Head of caudate nucleus (tissue), 42 donors: ENCODE measurements around the gene FUS.
"Not testable (repeated sequence)": the region's sequence is repeated elsewhere in the genome, so short reads cannot be mapped to it uniquely, and the experiment has no call there.

Experiments used
- DNase-seq, 42 donors: peaks; one replicate each; pipeline versions ENCODE4 v3.0.0 to v3.0.0-alpha.2; 2020 to 2021; ENCODE audit warnings: mixed read lengths in 7 of 42
- intact Hi-C: fragments of 100-400 bp; cut with DNase I; formaldehyde crosslinking; loops from one replicate; pipeline ENCODE4 v1.15.0; 2022

FUS gene

DNA sequence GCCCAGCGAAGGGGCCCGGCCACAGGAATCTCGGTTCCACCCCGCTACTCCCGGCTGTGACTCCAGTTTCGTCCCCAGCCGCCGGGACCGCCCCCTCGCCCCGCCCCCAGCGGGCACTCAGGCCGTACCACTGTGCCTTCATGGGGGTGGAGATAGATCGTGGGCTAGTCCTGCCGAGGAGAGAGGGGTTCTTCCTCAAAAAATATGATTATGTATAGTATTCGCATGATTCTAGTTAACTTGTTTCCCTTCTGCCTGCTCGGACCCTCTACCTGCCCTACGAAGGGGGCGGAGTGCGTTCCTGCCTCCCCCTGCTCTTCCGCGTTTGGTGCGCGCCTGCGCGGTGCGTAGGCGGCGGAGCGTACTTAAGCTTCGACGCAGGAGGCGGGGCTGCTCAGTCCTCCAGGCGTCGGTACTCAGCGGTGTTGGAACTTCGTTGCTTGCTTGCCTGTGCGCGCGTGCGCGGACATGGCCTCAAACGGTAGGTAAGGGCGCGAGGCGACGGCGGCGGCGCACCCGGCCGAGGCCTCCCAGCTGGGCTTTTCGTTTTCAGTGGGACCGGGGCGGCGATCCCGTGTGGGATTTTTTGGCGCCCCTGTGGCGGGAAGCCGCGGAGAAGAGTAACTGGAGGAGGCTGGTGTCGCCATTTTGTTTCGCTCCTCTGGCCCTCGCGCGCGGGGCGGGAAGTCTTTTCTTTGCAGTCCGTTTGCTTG is at the start of gene FUS:
TSS of gene FUS (plus strand) at position 393 of the 713 bp plus-strand sequence. CDS start at position 469, 76 bp downstream.
- DNase-seq = peak; percentile 80 to 97 (median 93)
- intact Hi-C loops = loop anchor here (10.0 kb wide), 1 partner anchor 265 kb away; the partner anchor contains the start of gene ZNF843

DNA sequence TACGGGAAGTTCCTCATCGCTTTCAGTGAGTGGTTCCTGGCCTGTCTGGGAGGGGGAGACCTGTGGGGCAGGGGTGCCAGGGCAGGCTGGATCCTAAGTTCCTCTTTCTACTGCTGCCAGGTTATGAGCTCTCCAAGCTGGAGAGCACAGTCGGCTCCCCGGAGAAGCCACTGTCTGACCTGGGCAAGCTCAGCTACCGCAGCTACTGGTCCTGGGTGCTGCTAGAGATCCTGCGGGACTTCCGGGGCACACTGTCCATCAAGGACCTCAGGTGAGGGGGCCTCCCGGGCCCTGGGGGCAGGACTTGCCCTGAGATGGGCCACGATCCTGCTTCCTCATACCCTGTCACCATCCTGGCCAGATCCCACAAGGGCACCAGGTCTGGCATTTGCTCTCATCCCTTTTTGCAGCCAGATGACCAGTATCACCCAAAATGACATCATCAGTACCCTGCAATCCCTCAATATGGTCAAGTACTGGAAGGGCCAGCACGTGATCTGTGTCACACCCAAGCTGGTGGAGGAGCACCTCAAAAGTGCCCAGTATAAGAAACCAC is 49.5 kb upstream of the FUS start:
- intact Hi-C loops = no loop called here
- DNase-seq = no peak

DNA sequence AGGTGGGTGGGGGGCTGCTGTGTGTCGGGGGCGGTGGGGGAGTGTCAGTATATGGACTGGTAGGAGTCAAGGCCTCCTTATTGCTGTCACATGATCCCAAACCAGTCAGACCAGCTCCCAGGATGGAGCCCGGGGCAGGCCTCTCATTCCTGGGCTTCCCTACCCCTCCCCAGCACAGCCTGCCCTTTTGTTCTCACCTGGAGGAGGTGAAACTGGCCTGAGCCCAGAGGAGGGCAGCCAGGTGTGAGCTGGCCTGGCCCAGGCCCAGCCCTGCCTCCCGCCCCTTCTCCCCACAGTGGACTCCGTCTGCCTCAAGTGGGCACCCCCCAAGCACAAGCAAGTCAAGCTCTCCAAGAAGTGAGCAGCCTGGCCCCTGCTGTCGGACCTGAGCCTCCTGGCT is 49.0 kb upstream of the FUS start:
- no peak for DNase-seq

DNA sequence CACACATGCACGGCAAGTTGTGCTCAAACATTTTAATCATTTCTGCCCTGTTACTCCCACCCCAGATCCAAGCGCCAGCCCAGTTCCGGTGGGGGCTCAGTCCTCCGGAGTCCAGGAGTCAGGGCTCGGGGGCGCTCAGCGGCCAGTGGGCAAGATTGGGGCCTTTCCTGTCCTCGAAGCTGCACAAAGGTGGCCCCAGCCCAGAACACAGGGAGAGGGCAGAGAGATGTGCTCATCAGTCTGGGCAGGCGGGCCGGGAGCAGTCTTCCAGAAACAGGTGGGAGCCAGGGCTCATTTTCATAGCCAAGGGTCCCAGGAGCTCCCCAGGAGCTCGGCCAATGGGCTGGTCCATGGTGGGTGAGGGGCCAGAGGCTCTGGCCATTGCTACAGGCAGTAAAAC is 48.5 kb upstream of the FUS start:
- DNase-seq = no peak
- intact Hi-C loops = no loop called here

More for the DNA sequence above, 49.0 kb upstream of the FUS start:
- intact Hi-C loops = no loop called here

DNA sequence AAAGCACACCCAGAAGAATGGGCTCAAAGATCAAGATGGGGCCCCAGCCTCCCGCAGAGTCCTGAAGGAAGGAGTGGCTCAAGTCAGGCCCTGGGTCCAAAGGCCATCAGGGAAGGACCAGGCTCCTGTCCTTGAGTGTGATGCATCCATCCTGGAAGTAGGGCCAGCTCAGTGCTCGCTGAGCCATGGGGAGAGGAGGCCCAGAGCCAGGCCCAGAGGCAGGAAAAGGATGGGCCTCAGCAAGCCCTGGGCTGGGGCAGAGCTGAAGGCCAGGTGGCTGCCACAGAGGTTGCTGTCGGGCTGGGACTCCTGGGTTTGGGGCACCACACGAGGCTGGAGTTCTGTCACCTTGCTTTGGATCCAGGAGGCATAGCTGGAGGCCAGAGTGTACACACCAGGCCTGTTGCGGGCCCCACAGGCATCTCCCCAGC is 48.1 kb upstream of the FUS start:
- intact Hi-C loops = no loop called here
- no peak for DNase-seq

DNA sequence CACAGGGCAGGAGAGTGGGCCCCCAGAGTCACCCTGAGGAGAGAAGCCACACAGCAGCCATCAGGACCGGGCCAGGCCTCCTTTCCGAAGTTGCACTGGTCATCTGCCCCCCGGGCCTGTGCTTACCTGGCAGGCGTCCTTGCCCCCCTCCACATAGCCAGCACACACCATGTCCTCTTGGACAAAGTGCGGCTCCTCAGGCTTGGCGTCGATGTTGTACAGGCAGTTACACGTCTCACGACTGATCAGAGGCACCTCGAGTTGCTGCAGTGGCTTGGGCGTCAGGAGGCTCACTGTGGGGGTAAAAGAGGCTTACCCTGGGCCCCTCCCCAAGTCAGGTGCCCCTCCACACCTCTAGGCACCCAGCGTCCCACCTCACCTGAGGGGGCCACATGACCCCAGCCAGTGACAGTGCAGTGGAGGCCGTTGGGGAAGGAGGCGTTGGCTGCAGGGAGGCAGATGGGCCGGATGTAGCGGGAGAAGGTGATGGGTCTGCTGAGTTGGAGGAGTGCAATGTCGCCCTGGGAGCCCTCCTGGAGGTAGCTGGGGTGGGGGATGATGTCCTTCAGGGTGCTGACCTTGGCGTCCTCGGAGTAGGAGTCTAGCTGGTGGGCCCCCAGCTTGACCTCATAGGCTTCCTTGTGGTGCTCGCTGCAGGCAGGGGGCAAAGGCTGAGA is 47.5 kb upstream of the FUS start:
- intact Hi-C loops = no loop called here

DNA sequence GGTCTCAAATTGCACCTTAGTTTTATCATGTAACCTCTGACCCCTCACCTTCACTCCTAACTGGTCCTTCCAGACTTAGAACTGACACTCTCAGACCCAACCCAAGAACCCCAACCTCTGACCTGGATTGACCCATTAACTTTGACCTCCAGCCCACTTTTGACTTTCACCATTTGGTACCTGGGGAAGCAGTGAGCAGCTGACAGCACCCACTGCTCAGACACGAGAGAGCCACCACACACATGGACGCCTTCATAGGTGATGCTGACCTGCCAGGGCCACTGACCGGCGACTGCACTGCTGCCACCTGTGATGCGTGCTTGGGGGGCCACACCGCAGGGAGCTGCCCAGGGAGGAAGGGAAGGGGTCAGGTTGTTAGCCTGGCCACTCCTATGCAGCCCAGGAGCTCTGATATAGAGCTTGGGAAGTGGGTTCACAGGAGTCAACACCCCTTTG is 46.9 kb upstream of the FUS start:
- no peak for DNase-seq
- intact Hi-C loops = no loop called here

More for the DNA sequence above, 47.5 kb upstream of the FUS start:
- DNase-seq = no peak

DNA sequence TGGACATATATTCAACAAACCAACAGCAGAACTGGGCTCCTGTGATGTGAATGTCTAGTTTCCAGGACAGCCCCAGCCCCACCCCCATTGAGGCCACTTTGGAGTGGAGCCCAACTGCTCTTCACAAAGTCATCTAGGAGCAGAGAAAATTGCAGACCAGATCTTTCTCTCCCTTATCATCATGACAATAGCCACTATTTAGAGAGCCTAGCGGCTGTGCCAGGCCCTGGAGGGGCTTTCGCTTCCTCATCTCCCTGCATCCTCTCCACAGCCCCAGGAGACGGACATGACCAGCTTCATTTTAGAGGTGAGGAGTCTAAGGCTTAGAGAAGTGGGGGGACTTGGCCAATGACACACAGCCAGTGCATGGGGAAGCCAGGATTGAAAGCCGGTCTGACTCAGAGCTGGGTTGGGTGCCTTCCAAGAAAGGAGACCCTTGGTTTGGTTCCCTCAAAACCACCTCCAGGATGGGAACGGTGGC is 45.8 kb upstream of the FUS start:
- intact Hi-C loops = no loop called here
- DNase-seq = peak in 1 of 42 donors; percentile 16

DNA sequence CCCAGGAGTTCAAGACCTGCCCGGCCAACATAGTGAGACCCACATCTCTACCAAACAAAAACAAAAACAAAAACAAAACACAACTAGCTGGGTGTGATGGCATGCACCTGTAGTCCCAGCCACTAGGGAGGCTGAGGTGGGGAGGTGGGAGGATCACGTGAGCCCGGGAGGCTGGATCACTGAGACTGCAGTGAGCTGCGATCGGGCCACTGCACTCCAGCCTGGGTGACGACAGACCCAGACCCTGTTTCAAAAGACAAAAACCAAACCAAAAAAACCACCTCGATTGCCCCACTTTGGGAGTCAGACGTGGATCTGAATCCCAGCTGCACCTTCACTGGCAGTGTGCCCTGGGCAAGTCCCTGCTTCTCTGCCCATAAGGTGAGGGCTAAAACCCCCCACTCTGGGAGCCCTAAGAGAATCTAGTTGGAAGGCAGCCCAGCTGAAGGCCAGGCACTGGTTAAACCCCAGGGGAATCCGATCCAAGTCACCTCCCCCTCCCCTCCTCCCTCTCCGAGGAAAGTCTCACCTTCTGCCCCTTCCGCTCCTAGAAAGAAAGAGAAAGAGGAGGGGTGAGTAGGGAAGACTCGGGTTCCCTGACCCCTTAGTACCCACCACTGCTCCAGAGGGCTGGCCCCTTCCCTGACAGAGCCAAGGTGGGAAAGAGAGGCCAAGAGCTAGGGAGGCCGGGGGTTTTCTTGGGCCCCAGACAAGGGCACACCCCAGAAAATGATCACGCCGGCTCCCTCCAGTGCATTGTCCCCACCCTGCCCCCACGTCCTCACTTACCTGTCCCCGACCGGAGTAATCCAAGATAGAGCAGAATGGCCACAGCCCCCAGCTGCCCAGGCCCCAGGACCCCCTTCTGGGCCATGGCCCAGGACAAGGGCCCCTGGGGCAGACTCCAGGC is 45.1 kb upstream of the FUS start:
- no peak for DNase-seq
- intact Hi-C loops = no loop called here

DNA sequence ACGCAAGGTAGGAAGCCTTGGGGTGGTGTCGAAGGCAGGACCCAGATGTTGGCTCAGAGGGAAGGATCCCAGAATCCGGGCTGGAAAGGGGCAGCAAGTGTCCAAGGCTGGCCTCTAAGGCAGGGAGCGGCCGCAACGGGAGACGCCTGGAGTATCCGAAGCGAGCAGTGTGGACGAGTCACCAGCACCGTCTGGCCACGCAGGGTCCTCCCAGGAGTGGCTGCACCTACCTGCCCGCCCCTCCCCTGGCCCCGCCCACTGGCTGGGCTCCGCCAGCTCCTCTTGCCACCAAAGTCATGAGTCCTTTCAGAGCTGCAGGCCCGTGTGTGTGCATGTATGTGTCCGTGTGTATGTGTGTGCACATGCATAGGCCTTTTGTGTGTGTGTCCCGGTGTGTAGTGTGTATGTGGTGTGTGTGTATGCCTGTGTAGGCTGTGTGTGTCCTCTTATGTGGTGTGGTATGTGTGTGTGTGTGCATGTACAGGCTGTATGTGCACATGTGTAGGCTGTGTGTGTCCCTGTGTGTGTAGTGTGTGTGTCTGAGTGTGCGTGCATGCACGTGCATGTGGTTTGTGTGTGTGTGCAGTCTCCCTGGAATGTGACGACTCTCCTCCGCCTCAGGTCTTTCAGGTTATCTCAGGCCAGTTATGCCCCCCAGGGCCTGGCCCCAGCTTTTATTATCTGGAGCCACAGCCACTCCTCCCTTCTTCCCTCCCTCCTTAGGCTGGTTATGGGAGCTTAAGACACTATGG is 44.2 kb upstream of the FUS start, which contains the start of gene PRSS8:
TSS of gene PRSS8 (minus strand) at position 193 of the 752 bp plus-strand sequence. CDS start 229 bp downstream, outside the sequence.
- intact Hi-C loops = no loop called here

DNA sequence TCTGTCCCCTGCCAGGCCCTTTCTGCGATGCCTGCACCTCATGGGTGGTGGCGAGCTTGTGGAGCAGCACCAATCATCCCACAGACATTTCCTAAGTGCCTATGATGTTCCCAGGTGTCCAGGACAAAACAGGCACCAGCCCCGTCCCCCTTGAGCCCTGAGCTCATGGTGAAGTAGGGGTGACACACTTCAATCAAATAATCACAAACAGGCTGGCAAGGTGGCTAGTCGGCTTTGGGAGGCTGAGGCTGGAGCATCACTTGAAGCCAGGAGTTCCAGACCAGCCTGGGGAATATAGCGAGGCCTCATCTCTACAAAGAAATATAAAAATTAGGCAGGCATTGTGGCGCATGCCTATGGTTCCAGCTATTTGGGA is 43.7 kb upstream of the FUS start:
- no peak for DNase-seq
- intact Hi-C loops = no loop called here

More for the DNA sequence above, 44.2 kb upstream of the FUS start, which contains the start of gene PRSS8:
- no peak for DNase-seq

DNA sequence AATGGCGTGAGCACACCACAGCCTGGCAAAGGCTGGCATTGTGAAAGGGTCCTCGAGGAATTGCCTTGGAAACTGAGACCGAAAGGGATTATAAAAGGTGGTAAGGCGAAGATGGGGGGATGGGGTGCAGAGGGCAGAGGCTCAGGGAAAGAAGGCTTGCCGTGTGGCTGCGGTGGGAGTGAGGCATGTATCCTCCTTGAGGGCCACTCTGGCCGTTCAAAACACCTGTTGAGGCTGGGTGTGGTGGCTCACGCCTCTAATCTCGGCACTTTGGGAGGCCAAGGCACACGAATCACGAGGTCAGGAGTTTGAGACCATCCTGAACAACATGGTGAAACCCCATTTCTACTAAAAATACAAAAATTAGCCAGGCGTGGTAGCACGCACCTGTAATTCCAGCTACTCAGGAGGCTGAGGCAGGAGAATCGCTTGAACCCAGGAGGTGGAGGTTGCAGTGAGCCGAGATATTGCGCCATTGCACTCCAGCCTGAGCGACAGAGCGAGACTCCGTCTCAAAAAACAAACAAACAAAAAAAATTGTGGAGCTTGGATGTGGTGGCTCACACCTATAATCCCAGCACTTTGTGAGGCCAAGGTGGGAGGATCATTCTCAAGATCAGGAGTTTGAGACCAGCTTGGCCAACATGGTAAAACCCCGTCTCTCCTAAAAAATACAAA is 43.0 kb upstream of the FUS start:
- intact Hi-C loops, DNase-seq: not testable (repeated sequence)

DNA sequence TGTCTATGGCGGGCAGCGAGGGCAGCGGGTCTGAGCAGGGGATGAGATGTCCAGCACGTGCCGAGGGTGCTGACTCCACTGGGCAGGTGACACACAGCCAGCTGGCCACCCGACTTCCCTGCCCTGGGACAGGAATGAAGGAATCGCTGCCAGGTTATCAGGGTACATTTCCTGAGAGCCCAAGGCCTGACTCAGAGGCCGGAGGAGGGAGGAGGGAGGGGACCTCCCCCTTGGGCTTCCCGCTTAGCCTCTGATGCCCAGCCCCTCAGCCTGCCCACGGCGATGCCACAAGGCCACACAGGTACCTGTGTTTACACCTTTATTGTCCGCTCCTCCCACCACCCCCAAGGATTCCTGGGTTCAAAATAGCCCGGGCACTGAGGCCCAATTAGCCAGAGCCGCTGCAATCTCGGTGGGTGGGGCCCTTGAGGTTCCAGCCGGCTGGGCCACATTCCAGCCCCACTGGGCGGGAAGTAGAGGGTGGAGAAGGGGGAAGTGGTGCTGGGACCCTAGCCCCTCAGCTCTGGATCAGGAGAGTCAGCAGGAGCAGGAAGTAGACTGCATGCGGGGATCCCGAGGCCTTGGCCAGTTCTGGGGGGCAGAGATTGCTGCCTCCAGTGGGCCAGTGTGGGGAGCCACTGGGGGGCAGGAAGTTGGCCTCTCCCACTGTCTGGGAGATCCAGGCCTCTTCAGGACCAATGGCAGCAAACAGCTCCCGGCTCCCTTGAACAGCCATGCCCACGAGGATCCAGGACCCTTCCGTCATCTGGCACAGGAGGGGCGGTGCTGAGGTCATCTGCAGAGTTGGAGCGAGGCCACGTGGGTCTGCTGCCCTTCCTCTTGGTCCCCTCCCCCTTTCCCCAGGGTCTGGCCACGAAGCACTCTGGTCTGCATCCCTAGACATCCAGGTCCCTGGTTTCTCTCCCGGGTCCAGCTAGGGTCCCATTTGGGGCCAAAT is 41.0 kb upstream of the FUS start:
- no peak for DNase-seq
- intact Hi-C loops = no loop called here

DNA sequence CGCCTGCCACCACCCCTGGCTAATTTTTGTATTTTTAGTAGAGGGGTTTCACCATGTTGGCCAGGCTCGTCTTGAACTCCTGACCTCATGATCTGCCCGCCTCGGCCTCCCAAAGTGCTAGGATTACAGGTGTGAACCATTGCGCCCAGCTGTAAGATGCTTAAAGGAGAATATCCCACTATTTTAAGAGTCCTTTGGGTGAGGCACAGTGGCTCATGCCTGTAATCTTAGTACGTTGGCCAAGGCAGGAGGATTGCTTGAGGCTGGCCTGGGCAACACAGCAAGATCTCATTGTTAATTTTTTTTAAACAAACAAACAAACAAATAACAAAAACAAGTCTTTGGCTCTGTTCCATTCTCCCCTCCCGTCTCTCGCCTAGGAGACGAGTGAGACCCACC is 38.9 kb upstream of the FUS start:
- DNase-seq, intact Hi-C loops: not testable (repeated sequence)

DNA sequence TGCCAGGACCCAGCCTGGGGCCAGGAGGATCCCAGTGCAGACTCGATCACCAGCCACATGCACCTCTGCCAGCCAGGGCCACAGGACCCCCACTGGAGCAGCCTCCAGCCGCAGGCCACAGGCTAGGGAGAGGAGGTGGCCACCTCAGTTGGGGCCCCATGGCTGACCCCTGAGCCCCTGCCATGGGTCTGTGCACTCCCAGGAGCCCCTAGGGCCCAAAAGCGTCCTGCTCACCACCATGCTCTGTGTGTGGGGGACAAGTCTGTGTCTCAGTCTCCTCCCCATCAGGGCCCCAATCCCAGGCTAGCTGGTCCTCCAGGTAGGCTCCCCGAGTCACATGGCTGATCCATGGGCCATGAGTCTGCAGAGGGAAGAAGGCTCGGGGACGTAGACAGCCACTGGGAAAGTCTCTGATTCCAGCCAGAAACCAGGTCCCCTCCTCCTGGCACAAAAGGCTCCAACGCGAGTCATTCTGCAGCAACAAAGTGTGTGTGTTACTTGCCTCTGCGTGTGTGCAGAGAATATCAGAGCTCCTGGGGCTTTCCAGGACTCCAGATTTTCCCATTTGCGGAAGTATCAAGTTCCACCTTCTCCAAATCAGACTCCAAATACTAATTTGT is 38.3 kb upstream of the FUS start:
- peak in 15 of 42 donors; percentile 8 to 61 (median 26) for DNase-seq
- intact Hi-C loops = no loop called here
